Glomerular visceral epithelial cell (primary cell): Measurements from ENCODE around the gene EVI5L.

Experiments used
- DNase-seq: peaks from one replicate; pipeline ENCODE4 v3.0.0-alpha.2; 2016; ENCODE audit errors: extremely low spot score

Gene EVI5L

GRCh38 chr19:7860714-7861618 lies 30.9 kb downstream of the EVI5L start:
- no peak for DNase-seq

- no peak for DNase-seq
These were observed 31.8 kb downstream of the EVI5L start for GRCh38 chr19:7861619-7862412.

- peak; percentile 47 for DNase-seq
These were observed 32.5 kb downstream of the EVI5L start for GRCh38 chr19:7862413-7862951.

GRCh38 chr19:7863157-7863970 lies 33.3 kb downstream of the EVI5L start:
- DNase-seq, result no peak

GRCh38 chr19:7863971-7864689 lies 34.1 kb downstream of the EVI5L start:
- no peak for DNase-seq

GRCh38 chr19:7864690-7865074 lies 34.7 kb downstream of the EVI5L start:
- no peak for DNase-seq

GRCh38 chr19:7865262-7865911 lies 35.4 kb downstream of the EVI5L start:
- DNase-seq, result no peak

GRCh38 chr19:7866399-7867091 lies 36.5 kb downstream of the EVI5L start:
- DNase-seq, result no peak

GRCh38 chr19:7867092-7867844 lies 37.2 kb downstream of the EVI5L start:
- DNase-seq, result no peak

- no peak for DNase-seq
These were observed 38.3 kb downstream of the EVI5L start for GRCh38 chr19:7868326-7868670.

- peak; percentile 85 for DNase-seq
These were observed 38.8 kb downstream of the EVI5L start for GRCh38 chr19:7868671-7869452.

- peak; percentile 50 for DNase-seq
These were observed 39.5 kb downstream of the EVI5L start for GRCh38 chr19:7869453-7869909.

GRCh38 chr19:7869910-7870511 lies 40.0 kb downstream of the EVI5L start:
- peak; percentile 39 for DNase-seq

GRCh38 chr19:7870571-7871436 lies 40.8 kb downstream of the EVI5L start:
- DNase-seq, result peak; percentile 69

- peak; percentile 91 for DNase-seq
These were observed 41.7 kb downstream of the EVI5L start for GRCh38 chr19:7871437-7872305.
